CD4-positive, alpha-beta T cell treated with Interleukin-17A for 1 hour (primary cell): ENCODE data around the gene MYL6.
"Not testable (repeated sequence)": the region's sequence is repeated elsewhere in the genome, so short reads cannot be mapped to it uniquely, and the experiment has no call there.

Experiments
- DNase-seq: peaks from one replicate; pipeline ENCODE4 v3.0.0-alpha.2; 2020

MYL6 gene

DNA sequence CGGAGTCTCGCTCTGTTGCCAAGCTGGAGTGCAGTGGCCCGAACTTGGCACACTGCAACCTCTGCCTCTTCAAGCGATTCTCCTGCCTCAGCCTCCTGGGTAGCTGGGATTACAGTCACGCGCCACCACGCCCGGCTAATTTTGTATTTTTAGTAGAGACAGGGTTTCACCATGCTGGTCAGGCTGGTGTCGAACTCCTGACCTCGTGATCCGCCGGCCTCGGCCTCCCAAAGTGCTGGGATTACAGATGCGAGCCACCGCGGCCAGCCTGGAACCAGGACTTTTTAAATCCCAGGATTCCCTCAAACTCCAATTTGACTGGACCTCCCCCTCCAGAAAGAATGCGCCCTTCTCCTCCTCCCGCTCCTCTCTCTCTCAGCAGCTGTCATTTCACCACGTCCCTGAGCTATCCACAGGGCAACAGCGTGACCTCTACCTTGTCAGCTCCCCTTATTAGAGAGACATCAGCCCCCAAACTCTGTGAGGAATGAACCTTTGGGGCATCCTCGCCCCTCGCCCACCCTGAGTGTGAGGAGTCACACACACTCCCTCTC, 28.1 kb upstream of the MYL6 start:
- no peak for DNase-seq

GRCh38 chr12:56130876-56131275, 27.3 kb upstream of the MYL6 start:
- DNase-seq = no peak

- no peak for DNase-seq
These were observed 23.3 kb upstream of the MYL6 start for GRCh38 chr12:56134897-56135296.

GRCh38 chr12:56137853-56138571, 20.1 kb upstream of the MYL6 start:
- DNase-seq = no peak

DNA sequence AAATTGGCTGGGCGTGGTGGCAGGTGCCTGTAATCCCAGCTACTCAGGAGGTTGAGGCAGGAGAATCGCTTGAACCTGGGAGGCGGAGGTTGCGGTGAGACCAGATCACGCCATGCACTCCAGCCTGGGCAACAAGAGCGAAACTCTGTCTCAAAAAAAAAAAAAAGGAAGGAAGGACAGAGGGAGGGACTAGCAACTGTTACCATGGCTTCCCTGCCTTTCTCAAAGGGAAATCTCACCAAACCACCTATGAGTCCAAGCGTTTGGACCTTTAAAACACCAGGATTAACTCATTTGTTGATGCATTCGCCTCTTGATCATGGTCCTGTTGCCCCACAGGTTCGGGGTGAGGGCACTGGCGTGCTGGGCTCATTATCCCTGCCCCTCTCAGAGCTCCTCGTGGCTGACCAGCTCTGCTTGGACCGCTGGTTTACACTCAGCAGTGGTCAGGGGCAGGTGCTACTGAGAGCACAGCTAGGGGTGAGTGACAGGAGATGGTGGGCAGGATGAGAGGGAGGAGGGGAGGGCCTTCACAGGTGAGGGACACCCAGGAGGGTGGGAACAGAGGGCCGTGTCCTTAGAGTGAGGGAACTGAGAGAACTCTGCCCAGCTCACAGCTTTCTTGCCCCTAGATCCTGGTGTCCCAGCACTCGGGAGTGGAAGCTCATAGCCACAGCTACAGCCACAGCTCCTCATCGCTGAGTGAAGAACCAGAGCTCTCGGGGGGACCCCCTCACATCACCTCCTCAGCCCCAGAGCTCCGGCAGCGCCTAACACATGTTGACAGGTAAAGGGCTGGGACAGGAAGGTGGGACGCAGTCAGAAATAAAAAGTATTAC, 16.0 kb upstream of the MYL6 start:
- DNase-seq = no peak

DNA sequence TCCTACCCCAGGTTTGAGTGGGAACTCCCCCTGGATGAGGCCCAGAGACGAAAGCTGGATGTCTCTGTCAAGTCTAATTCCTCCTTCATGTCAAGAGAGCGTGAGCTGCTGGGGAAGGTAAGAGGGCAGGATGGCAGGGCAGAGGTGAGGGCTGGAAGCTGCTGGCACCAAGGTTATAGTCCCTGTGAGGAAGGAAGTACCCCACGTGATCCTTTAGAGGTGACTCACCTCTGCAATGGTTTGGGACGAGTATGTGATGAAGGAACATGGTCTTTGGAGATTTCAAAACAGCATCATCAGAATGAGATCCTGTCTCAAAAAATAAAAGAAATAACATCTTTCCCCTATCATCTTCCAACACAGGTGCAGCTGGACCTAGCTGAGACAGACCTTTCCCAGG, 14.9 kb upstream of the MYL6 start:
- DNase-seq = peak; percentile 28

DNA sequence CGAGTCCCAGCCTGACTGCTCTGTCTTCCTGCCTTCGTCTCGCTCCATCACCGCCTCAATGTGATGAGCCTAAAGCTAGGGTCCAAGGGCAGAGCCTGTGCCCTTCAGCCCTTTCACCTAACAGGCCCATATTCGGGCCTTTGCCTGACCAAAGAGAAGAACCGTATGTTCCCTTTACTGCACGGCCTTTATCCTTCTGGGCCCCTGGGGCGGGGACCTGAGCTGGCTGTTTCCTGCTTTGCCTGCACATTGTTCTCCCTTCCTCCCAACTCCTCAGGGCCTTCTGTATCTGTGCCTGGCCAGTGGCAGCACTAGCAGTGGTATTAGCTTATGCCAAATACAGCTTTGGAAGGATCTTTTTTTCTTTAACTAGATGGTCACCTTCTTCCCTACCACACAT, 14.3 kb upstream of the MYL6 start:
- no peak for DNase-seq

DNA sequence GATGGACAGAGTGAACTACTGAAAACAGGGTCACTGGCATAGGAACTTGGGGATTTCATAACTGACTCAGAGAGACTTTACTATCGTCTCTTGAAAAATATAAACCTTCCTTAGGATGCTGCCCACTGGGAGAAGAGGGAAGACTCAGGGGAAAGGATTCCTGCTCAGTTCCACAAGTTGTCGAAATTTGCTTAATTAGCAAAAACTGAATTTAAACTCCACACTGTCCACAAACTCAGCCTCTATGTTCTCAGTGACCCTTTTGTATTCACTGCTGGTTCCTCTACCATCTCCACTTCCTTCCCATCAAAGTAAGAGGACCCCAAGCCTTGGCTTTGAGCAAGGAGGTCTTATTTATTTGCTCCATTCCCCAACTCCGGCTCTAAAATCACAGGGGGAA, 12.9 kb upstream of the MYL6 start:
- DNase-seq = no peak

- no peak for DNase-seq
These were observed 11.4 kb upstream of the MYL6 start for GRCh38 chr12:56146492-56147460.

- DNase-seq = peak; percentile 25
These were observed 7.6 kb upstream of the MYL6 start for GRCh38 chr12:56150563-56150962.

DNA sequence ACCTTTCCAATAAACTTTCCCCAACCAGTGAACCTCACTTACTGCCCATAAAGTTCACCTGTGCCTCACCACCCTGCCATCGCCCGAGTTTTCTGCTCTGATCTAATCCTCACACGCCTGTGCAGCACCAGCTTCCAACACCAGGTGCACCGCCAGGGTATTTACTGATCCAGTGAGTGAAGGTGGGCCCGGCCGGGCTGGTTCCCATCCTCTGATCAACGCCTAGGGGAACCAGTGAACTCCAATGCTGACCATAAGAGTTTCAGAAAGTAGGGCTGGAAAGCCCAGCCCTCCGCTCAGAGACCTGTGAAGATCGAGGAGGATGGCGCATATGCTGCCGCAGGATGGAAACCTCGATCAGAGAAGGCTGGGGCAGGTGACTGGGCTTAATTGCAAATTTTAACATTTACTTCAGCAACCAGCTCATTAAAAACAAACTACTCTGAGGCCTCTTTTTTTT, 6.5 kb upstream of the MYL6 start:
- DNase-seq = peak; percentile 71

DNA sequence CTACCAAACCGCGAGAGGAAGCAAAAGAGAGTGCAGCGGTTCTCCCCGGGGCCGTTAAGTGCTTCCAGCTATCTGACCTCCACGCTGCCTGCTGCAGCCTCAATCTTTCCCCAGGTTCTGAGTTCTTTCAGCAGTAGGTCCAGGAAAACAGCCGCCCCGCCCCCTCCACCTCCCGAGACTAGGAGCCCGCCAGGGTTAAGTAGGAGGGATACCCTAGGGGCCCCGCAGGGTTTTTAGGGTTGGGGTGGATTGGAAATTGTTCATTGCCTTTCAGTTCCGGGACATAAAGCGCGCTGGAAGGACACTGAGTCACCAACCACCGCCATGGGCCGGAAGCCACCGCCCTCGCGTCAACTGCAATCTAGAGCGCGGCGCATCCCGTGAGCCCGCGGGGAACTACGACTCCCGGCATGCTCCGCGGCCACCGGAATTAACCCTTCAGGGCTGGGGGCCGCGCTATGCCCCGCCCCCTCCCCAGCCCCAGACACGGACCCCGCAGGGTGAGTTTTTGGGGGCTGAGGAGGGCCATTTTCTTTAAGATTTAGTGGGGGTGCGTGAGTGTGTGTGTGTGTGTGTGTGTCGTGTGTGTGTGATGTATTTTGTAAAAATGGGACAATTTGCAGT, 5.9 kb upstream of the MYL6 start, which contains the start of gene MYL6B:
Gene MYL6B (plus strand): TSS at position 456 of the 624 bp plus-strand sequence. CDS start 1,332 bp downstream, outside the sequence.
- DNase-seq = peak; percentile 90

DNA sequence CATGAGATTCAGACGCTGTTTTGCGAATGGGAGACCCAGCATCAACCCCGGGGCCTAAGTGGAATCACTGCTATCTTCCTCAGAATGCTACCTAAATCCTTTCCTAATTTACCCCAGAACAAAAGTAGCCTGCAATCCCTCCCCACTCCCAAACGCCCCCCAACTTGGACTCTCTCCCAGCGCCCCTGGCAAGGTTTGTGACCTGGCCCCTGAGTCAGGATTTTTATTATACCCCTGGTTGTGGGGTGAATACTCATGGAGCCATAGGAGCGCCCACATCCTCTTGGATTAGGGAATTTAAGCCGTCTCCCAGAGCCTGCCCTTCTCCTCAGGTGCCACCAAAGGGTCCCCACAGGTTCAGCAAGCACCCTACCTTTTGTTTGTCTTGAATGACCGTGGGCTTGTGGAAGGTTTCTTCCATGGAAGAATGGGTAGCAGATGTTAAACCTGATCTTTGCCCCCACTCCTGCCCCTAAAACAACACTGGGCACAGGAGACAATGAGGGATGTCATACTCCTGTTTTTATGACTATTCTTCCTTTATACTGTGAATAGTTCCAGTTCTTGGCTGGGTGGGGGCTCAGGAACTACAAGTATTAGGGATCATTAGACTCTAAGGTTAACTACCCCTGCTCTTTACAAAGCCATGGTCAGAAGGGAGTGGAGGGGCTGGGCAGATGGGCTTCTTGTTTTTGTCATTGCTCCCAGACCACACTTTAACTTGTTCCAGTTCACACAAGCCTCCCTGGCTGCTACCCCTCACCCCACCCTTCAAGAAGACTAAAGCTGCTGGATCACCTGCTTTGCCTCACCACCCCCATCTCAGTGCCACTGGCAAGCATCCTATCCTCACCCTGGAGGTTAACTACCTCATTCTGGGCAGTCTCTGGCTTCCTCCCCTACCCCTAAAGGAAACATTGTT, 5.1 kb upstream of the MYL6 start:
- DNase-seq = no peak

- no peak for DNase-seq
These were observed 4.5 kb upstream of the MYL6 start for GRCh38 chr12:56153678-56154065.

DNA sequence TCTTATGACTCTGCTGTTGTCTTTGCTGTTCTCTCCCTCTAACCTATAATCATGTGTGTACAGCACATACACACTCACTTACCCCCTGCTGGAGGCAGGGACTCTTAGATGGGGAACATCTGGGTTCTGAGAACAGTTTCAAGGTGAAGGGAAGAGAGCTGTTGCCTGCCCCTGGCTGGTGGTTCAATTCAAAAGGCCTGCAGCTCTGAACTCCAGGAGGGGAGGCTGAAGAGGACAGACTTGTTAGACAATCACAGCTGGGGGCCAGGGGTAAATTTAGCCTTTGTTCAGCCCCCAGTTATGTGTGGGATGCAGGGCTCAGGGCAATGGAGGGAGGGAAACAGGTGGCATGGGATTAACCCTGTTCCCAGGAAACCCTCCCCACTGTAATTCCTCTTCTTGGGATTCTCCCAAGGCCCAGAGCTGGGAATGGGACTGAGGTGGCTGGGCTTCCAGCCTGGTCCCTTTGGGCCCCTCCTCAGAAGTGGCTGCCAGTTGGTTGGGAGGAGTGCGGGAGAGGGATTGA, 3.9 kb upstream of the MYL6 start:
- DNase-seq = no peak

- no peak for DNase-seq
These were observed 3.3 kb upstream of the MYL6 start for GRCh38 chr12:56154818-56155217.

GRCh38 chr12:56155256-56155845, 2.8 kb upstream of the MYL6 start:
- no peak for DNase-seq

DNA sequence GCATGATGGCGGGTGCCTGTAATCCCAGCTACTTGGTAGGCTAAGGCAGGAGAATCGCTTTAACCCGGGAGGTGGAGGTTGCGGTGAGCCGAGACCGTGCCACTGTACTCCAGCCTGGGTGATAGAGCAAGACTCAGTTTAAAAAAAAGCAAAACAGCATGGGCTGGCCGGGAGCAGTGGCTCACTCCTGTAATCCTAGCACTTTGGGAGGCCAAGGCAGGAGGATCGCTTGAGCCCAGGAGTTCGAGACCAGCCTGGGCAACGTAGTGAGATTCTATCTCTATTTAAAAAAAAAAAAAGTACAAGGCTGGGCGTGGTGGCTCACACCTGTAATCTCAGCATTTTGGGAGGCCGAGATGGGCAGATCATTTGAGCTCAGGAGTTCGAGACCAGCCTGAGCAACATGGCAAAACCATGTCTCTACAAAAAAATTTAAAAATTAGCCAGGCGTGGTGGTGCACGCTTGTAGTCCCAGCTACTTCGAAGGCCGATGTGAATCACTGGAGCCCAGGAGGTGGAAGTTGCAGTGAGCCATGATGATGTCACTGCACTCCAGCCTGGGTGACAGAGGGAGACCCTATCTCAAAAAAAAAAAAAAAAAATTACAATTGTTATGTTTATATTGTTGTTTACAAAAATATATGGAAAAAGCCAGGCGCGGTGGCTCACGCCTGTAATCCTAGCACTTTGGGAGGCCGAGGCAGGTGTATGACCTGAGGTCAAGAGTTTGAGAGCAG, 1.5 kb upstream of the MYL6 start:
- DNase-seq = not testable (repeated sequence)

DNA sequence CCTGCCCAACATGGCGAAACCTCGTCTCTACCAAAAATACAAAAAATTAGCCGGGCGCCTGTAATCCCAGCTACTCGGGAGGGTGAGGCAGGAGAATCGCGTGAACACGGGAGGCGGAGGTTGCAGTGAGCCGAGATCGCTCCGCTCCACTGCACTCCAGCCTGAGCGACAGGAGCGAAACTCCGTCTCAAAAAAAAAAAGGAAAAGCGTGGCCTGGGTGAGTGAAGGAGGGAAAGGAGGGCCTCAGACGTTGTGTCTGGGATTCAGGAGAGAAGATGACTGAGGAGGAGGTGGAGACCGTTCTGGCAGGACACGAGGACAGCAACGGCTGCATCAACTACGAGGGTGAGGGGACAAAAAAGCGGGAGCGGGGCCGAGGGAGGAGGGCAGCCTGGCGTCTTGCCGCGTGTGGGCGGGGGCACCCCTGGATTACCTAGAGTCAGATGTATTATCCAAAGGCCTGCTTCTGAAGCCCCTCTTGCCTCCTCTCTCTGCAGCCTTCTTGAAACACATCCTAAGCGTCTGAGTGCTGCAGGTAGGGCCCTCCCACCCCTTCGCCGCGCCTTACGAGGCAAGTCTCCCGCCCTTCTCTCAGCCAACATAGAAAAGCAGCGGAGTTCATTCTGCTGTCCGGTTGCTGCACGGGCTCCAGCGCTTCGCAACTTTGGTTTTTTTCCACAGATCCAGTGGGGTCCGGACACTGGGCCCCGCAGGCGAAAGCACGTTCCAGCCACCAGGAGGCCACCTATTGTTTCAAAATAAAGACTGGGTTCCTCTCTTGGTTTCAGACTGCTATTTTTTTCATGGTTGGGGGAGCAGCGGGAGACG, 744 bp upstream of the MYL6 start:
- DNase-seq = peak; percentile 77
